Hematopoietic multipotent progenitor cell treated with erythropoietin and hydrocortisone succinate and interleukin-3 and kit ligand, for 6 days (in vitro differentiated cells): ENCODE data around the gene VWF.
A peak's percentile ranks its signal among the peaks of the same experiment; 100 is the strongest.

Experiments
- DNase-seq: peaks from one replicate; pipeline ENCODE4 v3.0.0-alpha.2; 2015

The VWF gene

GRCh38 chr12:6058481-6059161 lies 65.8 kb downstream of the VWF start:
- no peak for DNase-seq

- DNase-seq, result no peak
Observed at GRCh38 chr12:6057700-6058099, 66.8 kb downstream of the VWF start.

GRCh38 chr12:6056406-6057240 lies 67.8 kb downstream of the VWF start:
- DNase-seq, result peak; percentile 55

- no peak for DNase-seq
Observed at GRCh38 chr12:6053541-6053940, 70.9 kb downstream of the VWF start.

- DNase-seq, result no peak
Observed at GRCh38 chr12:6052940-6053329, 71.5 kb downstream of the VWF start.

DNA sequence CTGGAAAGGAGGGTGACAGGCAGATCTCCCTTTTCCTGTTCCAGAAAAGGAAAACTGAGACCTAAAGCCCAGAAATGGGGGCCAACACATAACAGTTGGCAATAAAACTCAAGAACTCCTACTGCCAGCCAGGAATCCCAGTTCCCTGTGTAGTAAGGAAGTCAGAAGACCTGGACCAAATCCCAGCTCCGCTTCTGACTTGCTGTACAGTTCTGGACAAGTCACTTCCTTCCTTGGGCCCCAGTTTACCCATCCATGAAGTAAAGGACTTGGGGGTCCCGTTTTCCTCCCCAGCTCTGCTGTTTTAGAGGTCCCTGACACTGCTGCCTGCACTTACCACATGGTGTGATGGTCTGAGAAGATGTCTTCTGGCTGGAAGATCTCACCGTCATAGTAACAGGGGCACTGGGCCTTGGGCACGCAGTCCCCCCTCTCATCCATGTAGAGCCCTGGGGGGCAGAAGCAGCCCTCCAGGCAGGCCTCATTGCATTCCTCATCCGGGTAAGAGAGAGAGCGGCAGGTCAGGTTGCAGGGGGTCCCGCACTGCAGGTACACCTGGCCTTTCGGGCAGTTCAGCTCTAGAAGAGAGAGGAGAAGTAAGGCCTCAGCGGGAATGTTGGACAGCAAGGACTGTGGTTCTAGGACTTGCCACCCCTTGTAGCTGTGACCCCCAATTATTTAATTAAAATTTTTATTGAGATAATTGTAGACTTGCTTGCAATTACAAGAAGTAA lies 72.1 kb downstream of the VWF start:
- DNase-seq, result no peak

GRCh38 chr12:6049992-6050391 lies 74.5 kb downstream of the VWF start:
- DNase-seq, result no peak

DNA sequence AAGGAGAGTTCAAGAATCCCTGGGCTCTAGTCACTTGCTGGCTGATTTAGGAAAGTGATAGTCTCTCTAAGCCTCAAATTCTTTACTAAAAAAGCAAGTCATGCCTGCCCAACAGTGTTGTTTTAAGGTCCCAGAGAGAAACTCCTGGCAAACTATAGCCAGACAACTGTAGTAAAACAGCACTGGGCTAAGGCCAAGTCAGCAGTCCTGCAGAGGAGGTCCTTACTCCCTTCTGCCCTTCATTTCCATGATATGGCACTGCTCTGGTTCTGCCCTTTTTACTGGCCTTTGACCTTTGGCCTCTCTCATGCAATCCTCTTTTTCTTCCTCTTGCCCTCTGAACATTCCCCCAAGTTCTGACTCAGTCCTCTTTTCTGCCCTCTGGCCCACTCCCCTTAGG lies 74.9 kb downstream of the VWF start:
- no peak for DNase-seq

DNA sequence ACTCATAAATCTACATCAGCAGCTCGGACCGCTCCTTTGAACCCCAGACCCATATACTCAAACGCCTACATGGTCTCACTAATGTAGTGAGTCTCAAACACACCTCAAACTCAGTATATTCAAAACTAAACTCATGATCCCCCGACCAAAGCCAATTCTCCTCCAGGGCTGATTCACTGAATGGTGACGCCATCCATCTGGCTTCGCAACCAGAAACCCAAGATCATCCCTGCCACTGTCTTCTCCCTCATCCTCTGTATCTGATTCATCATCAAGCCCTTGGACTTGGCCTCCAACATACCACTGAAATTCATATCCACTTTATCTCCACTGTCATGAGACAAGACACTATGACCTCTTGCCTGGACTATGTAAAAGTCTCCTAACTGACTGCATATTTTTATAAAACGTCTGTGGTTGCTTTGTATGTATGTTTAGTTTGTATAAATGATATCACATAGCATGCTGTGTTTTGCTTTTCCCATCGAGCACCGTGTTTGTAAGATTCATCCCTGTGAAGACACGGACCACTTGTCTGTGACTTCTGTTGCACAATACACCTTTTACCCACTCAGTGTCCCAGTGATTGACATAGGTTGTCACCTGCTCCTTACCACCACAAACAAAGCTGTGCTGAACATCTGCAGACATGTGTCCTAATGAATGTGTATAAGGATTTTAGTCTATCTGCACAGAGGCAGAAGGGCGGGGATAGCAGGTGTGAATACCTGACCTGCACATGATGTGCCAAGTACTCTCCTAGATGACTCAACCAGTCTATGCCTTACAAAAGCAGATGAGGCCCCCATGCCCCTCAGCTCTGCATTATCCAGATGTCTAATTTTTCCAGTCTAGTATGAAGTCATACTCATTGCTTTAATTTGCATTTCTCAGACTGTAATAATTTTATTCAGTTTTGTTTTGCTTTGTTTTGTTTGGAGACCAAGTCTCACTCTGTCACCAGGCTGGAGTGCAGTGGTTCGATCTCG lies 76.9 kb downstream of the VWF start:
- DNase-seq, result no peak

DNA sequence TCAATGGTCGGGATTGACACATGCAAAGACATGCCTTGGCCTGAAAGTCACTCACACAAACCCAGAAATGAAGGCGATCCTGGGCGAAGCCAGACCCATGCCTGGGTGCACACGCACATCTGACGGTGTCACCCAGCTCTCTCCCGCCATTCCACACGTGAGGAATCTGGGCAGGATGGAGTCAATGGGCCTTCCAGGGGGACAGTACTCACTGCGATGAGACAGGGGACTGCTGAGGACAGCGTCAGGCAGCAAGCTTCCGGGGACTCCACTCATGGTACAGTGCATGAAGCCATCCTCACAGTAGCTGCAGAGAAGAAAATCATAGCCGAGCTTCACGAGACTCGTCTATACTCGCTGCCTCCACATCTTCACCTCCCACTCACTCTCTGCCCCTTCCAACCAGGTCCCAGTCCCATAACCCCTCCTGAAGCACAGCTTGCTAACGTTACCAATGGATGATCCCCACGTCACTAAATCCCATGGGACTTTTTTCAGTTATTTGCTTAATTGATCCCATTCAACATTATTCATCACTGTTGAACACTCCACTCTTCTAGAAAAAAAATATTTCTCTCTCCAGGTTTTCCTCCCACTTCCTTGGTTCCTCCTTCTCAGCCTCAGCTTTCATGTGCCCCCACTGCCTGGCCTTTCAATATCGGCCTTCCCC lies 77.8 kb downstream of the VWF start:
- DNase-seq, result no peak

GRCh38 chr12:6045438-6045837 lies 79.0 kb downstream of the VWF start:
- DNase-seq, result no peak

DNA sequence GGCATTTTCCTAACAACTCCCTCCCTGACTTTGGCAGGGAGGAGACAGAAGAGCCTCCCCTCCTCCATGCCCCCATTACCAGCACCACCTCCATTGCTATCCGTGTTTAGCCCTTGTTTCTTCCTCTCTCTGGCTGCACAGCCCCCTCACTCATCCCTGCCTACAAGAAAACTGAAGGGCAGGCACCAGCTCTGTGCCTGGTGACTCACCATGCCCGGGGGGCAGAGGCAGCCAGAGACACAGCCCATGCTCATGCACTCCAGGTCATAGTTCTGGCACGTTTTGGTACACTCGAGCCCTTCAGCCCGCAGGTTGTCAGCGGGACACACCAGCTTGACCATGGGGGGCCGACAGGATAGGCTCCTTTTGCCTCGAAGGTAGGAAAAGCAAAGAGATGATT lies 80.4 kb downstream of the VWF start:
- DNase-seq, result no peak

DNA sequence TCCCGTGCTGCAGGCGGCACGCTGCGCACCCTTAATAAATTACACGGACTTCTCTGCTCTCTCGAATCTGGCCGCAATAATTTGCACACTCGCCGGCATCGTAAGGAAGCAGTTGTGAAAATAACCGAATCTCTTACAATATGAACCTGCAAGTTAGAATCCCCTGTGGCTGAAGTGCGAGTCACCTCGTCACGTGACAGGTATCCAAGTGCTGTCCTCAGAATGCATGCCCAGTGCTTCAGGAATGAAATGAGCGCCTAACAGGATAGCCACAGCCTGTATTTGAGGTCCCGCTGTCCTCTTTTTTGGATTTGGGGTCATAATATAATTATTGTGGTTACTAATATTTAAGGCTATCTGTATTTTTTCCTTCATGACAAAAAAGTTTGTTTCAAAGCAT lies 82.0 kb downstream of the VWF start:
- DNase-seq, result no peak

- DNase-seq, result no peak
Observed at GRCh38 chr12:6041891-6042290, 82.6 kb downstream of the VWF start.

- no peak for DNase-seq
Observed at GRCh38 chr12:6040815-6041214, 83.7 kb downstream of the VWF start.

DNA sequence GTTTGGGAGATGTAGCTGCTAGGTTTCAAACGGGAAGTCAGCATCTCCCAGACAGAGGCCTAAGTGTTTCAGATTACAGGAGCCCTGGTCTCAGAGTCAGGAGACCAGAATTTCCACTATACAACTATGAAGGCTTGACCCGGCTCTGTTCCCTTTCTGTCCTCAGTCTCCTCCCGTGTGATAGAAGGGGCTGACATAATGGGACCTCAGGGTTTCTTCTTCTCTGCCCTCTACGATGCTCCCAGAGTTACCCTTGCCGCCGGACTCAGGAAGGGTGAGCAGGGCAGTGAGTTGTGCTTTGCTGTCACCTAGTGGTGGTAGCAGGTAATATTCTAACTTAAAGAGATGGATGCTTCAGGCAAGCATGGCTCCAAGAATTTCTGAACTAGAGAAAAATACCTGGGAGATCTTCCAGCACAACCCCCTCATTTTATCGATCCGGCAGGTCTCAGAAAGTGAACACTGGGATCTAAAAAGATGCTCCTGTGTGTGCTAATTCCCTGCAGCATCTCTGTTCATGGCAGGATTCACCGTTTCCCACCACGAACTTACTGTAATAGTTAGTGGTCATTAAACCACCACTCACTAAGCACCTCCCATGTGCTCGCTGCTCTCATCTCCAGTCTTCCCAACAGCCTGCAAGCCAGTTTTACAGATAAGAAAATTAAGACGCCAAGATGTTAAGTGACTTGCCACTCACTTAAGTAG lies 84.4 kb downstream of the VWF start:
- peak; percentile 82 for DNase-seq

- DNase-seq, result peak; percentile 94
Observed at GRCh38 chr12:6038160-6038559, 86.3 kb downstream of the VWF start.

DNA sequence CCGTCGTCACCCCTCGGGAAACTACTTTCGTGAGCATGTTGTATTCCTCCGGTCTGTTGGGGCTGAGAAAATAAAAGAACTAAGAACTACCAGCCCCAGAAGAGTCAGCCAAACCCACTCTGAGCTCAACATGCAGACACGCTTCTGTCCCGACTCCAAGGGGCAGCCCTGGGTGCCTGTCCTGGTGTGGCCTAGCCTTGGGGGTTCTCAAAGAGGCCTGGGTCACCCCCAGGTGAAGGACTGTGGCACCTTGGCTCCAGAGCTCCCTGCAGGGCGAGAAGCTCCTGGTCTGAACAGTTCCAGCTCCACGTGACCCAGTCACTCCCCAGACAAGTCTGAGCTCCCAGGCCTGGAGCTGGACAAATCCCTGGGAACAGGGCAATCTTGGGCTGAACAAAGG lies 87.0 kb downstream of the VWF start:
- DNase-seq, result no peak

DNA sequence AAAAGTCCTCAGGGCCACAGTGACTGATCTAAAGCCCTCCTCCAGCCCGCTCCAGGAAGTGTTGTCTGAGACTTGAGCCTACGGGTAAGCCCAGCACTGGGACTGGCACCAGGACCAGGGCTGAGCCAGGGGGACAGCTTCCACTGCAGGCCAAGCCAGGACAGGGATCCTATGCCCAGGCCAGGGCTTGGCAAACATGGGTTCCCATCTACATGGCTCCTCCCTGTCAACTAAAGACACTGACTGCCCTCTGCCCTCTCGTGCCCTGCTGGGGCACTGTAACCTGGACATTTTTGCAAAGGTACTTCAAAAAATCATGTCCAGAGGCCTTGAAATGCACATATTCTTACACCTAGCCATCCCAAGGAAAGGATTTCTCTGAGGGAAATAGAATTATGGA lies 88.0 kb downstream of the VWF start:
- DNase-seq, result no peak

DNA sequence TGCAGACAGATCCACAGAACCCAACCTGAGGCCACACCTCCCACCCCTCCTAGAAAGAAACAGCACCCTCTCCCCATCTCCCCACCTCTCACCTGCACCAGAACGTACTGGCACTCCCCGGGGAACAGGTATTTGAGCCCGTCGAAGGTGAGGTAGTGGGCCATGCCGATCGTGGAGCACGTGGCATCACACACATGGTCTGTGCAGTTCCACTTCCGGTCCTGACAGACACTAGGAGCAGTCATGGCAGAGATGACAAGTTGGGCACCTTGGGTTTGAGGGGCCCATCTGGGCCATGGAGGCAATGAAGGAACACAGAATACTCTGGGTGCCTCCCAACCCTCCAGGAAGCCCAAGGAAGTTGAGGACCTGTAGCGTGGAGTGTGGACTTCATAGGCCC lies 89.9 kb downstream of the VWF start:
- no peak for DNase-seq

DNA sequence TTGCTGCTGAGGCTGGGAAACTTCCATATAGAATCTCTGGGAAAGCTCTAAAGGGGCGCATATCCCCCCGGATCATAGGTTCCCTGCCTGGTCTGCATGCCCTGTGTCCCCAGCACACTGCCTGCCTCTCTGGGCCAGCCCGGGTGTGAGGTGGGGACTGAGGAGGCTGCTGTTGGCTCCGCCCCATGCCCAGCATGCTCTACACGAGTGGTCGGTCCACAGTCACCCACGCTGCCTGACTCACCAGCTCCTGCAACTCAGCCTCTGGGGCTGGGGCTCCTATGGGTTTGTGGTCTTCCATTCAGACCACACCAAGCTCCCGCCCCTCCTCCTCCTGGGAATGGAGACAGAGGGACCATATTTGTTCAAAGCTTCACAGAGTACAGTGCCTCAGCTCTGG lies 90.9 kb downstream of the VWF start:
- no peak for DNase-seq
